Ishikawa (cell line): Measurements from ENCODE around the gene MOB4.

Experiments
- CEBPB ChIP-seq: IDR thresholded peaks from 2 replicates; pipeline ENCODE4 v1.6.1; 2012
- CREB1 ChIP-seq: IDR thresholded peaks from 2 replicates; pipeline ENCODE4 v1.6.1; 2012; ENCODE audit warnings: low read depth
- EGR1 ChIP-seq: IDR thresholded peaks from 2 replicates; pipeline ENCODE4 v1.6.1; 2012
- EP300 ChIP-seq: IDR thresholded peaks from 2 replicates; pipeline ENCODE4 v1.6.1; 2012; ENCODE audit warnings: borderline replicate concordance
- FOXM1 ChIP-seq: IDR thresholded peaks from 2 replicates; pipeline ENCODE4 v1.6.1; 2012; ENCODE audit warnings: low read depth, borderline replicate concordance
- NFIC ChIP-seq: IDR thresholded peaks from 2 replicates; pipeline ENCODE4 v1.6.1; 2012
- RAD21 ChIP-seq: IDR thresholded peaks from 2 replicates; pipeline ENCODE4 v1.6.1; 2012; ENCODE audit warnings: low read depth
- TAF1 ChIP-seq: IDR thresholded peaks from 2 replicates; pipeline ENCODE4 v1.6.1; 2012; ENCODE audit warnings: low read depth, mild to moderate bottlenecking
- TCF12 ChIP-seq: IDR thresholded peaks from 2 replicates; pipeline ENCODE4 v1.6.1; 2012; ENCODE audit warnings: low read depth
- TEAD4 ChIP-seq: IDR thresholded peaks from 2 replicates; pipeline ENCODE4 v1.6.1; 2012
- YY1 ChIP-seq: IDR thresholded peaks from 2 replicates; pipeline ENCODE4 v1.6.1; 2012; ENCODE audit warnings: low read depth
- ZBTB7A ChIP-seq: IDR thresholded peaks from 2 replicates; pipeline ENCODE4 v1.6.1; 2012; ENCODE audit warnings: low read depth
- TF ChIP-seq, protein P1 (sequence below): IDR thresholded peaks from 2 replicates; pipeline ENCODE4 v1.6.1; 2012; ENCODE audit warnings: low read depth, mild to moderate bottlenecking
- TF ChIP-seq, protein P2 (sequence below): IDR thresholded peaks from 2 replicates; pipeline ENCODE4 v1.6.1; 2012
- TF ChIP-seq, protein P3 (sequence below): IDR thresholded peaks from 2 replicates; pipeline ENCODE4 v1.6.1; 2012

MOB4 gene

DNA sequence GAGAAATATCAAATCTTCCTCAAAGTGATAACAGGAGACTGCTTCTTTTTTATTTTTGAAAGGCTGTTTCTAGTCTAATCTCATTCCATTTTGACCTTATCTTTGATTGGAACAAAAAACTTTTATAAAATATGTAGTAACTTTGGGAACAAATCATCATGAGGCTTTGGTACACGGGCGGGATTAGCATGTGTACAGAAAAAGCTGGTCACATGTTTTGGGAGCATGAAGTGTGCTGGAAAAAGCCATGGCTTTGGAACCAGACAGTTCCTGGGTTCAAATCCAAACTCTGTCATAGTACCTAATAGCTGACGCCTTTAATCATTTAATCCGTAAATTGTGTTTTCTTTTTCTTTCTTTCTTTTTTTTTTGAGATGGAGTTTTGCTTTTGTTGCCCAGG, 81.3 kb downstream of the MOB4 start:
- TF ChIP-seq TCF12 = no peak
- no peak for TF ChIP-seq NFIC
- no peak for TF ChIP-seq EGR1
- no peak for TF ChIP-seq TAF1
- no peak for TF ChIP-seq ZBTB7A
- TF ChIP-seq, protein P1, sequence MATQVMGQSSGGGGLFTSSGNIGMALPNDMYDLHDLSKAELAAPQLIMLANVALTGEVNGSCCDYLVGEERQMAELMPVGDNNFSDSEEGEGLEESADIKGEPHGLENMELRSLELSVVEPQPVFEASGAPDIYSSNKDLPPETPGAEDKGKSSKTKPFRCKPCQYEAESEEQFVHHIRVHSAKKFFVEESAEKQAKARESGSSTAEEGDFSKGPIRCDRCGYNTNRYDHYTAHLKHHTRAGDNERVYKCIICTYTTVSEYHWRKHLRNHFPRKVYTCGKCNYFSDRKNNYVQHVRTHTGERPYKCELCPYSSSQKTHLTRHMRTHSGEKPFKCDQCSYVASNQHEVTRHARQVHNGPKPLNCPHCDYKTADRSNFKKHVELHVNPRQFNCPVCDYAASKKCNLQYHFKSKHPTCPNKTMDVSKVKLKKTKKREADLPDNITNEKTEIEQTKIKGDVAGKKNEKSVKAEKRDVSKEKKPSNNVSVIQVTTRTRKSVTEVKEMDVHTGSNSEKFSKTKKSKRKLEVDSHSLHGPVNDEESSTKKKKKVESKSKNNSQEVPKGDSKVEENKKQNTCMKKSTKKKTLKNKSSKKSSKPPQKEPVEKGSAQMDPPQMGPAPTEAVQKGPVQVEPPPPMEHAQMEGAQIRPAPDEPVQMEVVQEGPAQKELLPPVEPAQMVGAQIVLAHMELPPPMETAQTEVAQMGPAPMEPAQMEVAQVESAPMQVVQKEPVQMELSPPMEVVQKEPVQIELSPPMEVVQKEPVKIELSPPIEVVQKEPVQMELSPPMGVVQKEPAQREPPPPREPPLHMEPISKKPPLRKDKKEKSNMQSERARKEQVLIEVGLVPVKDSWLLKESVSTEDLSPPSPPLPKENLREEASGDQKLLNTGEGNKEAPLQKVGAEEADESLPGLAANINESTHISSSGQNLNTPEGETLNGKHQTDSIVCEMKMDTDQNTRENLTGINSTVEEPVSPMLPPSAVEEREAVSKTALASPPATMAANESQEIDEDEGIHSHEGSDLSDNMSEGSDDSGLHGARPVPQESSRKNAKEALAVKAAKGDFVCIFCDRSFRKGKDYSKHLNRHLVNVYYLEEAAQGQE = no peak
- TF ChIP-seq, protein P2, sequence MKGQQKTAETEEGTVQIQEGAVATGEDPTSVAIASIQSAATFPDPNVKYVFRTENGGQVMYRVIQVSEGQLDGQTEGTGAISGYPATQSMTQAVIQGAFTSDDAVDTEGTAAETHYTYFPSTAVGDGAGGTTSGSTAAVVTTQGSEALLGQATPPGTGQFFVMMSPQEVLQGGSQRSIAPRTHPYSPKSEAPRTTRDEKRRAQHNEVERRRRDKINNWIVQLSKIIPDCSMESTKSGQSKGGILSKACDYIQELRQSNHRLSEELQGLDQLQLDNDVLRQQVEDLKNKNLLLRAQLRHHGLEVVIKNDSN = no peak
- no peak for TF ChIP-seq CREB1
- TF ChIP-seq EP300 = no peak
- no peak for TF ChIP-seq RAD21
- no peak for TF ChIP-seq TEAD4
- TF ChIP-seq YY1 = no peak
- TF ChIP-seq, protein P3, sequence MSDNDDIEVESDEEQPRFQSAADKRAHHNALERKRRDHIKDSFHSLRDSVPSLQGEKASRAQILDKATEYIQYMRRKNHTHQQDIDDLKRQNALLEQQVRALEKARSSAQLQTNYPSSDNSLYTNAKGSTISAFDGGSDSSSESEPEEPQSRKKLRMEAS = no peak
- TF ChIP-seq CEBPB = no peak
- TF ChIP-seq FOXM1 = no peak

DNA sequence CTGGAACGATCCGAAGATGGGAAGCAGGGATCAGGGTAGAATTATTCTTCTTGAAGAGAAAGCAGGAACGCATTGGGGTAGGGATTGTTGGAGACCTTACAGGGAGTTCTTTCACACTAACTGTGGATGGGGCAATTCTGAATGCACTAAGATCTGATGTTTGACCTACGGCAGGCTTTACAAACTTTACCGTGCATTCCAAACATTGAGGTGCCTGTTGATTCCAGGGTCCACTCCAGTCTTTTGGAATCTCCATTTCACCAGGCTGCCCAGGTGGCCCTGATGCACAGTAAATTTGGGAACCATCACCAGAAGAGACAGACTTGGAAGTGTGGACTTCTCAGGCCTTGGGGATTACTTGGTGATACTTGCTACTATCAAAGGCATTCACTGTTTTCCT, 82.6 kb downstream of the MOB4 start:
- TF ChIP-seq TCF12 (no peak), FOXM1 (no peak), EGR1 (no peak), CEBPB (no peak), NFIC (no peak), CREB1 (no peak), TAF1 (no peak), EP300 (no peak), RAD21 (no peak)
- TF ChIP-seq, protein P1 = no peak
- TF ChIP-seq, protein P3 = no peak
- TF ChIP-seq, protein P2 = no peak

DNA sequence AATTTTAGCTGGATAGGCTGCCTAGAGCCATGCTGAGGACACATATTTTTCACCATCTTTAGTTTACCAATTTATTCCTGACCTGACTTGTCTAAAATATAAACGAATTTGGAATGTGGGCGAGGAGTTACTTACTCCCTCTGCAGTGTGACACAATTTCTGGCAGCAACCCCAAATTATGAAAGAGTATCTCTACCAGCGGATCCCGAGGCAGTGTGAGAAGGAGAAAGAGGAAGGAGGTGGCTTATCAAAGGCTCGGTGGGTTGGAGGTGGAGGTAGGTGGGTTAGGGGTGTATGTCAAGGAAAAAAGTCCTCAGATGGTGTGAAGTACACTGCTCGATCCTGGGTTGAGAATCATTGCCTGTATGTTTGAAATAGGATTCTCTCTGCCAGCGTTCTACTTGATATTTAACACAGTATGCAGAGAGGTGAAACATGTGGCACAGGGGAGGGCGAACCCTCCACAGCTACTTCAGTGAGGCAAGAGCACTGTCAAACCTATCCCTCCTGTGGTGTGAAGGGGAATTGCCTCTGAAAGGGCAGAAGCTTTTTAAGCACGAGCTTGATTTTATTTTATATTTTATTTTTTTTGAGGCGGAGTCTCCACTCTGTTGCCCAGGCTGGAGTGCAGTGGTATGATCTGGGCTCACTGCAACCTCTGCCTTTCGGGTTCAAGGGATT, 83.6 kb downstream of the MOB4 start:
- TF ChIP-seq CEBPB = no peak
- no peak for TF ChIP-seq TEAD4
- TF ChIP-seq, protein P3 = no peak
- TF ChIP-seq EGR1 = no peak
- TF ChIP-seq CREB1 = no peak

DNA sequence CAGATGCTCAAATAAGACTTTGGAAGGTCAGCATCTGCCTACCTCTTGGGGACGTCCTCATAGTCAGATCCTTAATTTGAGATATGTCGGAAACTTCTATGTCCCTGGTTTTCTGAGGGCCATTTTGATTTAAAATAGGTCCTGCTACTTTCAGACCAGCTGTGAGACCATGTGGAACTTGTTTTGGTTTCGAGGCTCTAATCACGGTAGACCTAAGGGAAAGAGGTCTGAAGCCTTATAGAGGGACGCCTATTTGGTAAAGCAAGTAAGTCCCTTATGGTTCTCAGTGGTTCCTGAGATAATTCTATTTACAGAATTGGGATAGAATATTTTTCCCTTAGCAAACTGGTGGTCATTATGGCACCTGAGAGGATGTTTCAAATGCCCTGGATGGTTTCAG, 84.4 kb downstream of the MOB4 start:
- TF ChIP-seq TEAD4 = no peak
- TF ChIP-seq CEBPB = no peak
- TF ChIP-seq TCF12 = no peak
- TF ChIP-seq EP300 = no peak
- no peak for TF ChIP-seq EGR1
- TF ChIP-seq TAF1 = no peak
- TF ChIP-seq, protein P3 = no peak
- TF ChIP-seq, protein P2 = no peak
- no peak for TF ChIP-seq CREB1

DNA sequence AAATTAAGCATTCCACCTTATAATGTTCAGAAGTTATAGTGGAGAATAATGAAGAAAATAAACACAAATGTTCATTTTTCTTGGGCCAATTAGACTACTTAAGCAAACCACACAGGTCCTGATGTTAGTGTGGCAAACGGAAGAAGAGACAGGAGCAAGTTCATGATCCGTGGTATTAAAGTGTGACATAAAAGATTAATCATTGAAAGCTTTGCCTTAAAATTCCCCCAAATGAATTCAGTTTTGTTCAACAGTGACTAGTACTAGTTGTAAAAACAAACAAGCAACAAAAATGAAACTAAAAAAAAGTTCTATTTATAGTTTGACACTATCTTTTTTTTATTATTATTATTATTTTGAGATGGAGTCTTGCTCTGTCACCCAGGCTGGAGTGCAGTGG, 85.9 kb downstream of the MOB4 start:
- TF ChIP-seq ZBTB7A = no peak
- TF ChIP-seq YY1 = no peak
- TF ChIP-seq, protein P3 = no peak
- TF ChIP-seq EGR1 = no peak
- TF ChIP-seq EP300 = no peak
